Keratinocyte (primary cell): ENCODE measurements around the gene NAA40. TPM values are rescaled to one million over a fixed set of nuclear protein-coding genes. Genes with fewer than 3 reads are reported as not detected.

Experiments
- DNase-seq: peaks from one replicate; pipeline ENCODE4 v3.0.0-alpha.2; 2011; ENCODE audit warnings: low read depth, missing footprints, low spot score
- FAIRE-seq: peaks from 2 replicates; lab custom pipeline; 2011; peaks lifted over from hg19 to GRCh38; lab: Jason Lieb, UNC
- H2AFZ ChIP-seq: 2 replicates; pipeline ENCODE4 v1.6.0; 2012; ENCODE audit warnings: low read length, control low read depth, inconsistent platforms; ENCODE audit not compliant: control insufficient read depth
- H3K27ac ChIP-seq: 2 replicates; pipeline ENCODE4 v1.5.1; 2011; ENCODE audit warnings: low read length; ENCODE audit not compliant: control insufficient read depth, insufficient read depth
- H3K27me3 ChIP-seq: 3 replicates; pipeline ENCODE4 v1.6.0; 2011; ENCODE audit warnings: low read length; ENCODE audit not compliant: control insufficient read depth, insufficient read depth; ENCODE audit errors: extremely low read depth
- H3K36me3 ChIP-seq, 2 experiments: 2 replicates in 1 of 2; 3 replicates in 1 of 2; pipeline ENCODE4 v1.5.1; 2011; ENCODE audit warnings: low read length in 2 of 2, mild to moderate bottlenecking in 1 of 2; ENCODE audit not compliant: control insufficient read depth in 2 of 2, insufficient read depth in 2 of 2; ENCODE audit errors: extremely low read depth in 1 of 2
- H3K4me1 ChIP-seq: 3 replicates; pipeline ENCODE4 v1.5.1; 2011; ENCODE audit warnings: low read length; ENCODE audit not compliant: control insufficient read depth, insufficient read depth; ENCODE audit errors: extremely low read depth
- H3K4me2 ChIP-seq: 3 replicates; pipeline ENCODE4 v1.6.0; 2011; ENCODE audit warnings: low read depth, low read length; ENCODE audit not compliant: control insufficient read depth, insufficient read depth; ENCODE audit errors: extremely low read depth
- H3K4me3 ChIP-seq, 3 experiments: fragments of 200-600 bp in 1 of 3; sonication (generic) in 1 of 3; 2 replicates in 2 of 3; 3 replicates in 1 of 3; pipeline ENCODE4 v1.5.1; 2011 to 2016; ENCODE audit warnings: low read length in 3 of 3, mild to moderate bottlenecking in 3 of 3, control low read depth in 2 of 3, inconsistent platforms in 1 of 3, low read depth in 1 of 3, mixed read lengths in 1 of 3, mixed run types in 1 of 3, moderate library complexity in 1 of 3; ENCODE audit not compliant: control insufficient read depth in 2 of 3, insufficient read depth in 2 of 3; ENCODE audit errors: extremely low read depth in 1 of 3
- H3K79me2 ChIP-seq: 2 replicates; pipeline ENCODE4 v1.6.0; 2012; ENCODE audit warnings: low read length; ENCODE audit not compliant: control insufficient read depth, insufficient read depth
- H3K9ac ChIP-seq: 3 replicates; pipeline ENCODE4 v1.6.0; 2011; ENCODE audit warnings: low read length; ENCODE audit not compliant: control insufficient read depth, insufficient read depth; ENCODE audit errors: extremely low read depth
- H3K9me1 ChIP-seq: 3 replicates; pipeline ENCODE4 v1.6.0; 2011; ENCODE audit warnings: low read length; ENCODE audit not compliant: control insufficient read depth, insufficient read depth; ENCODE audit errors: extremely low read depth
- H3K9me3 ChIP-seq: 2 replicates; pipeline ENCODE4 v1.5.1; 2012; ENCODE audit warnings: low read depth, low read length; ENCODE audit not compliant: control insufficient read depth
- H4K20me1 ChIP-seq: 3 replicates; pipeline ENCODE4 v1.6.0; 2011; ENCODE audit warnings: low read length; ENCODE audit not compliant: control insufficient read depth, insufficient read depth; ENCODE audit errors: extremely low read depth
- EZH2 ChIP-seq: IDR thresholded peaks from one replicate; pipeline ENCODE4 v1.6.1; 2012; ENCODE audit warnings: inconsistent platforms, mild to moderate bottlenecking, low read length, moderate library complexity
- dilution Hi-C: fragments of 300-500 bp; cut with MboI; formaldehyde crosslinking; loops from one replicate; pipeline ENCODE4 v1.7.0; 2020; ENCODE audit warnings: low sequenced_read_pairs; ENCODE audit not compliant: extremely low pct_ligation_motif_present
- polyA minus RNA-seq, 3 experiments: library from RNA; depleted of rRNA, polyadenylated mRNA; stranded (reverse); fragments of >200 nt; gene quantifications; 1 replicate in 1 of 3; 2 replicates in 1 of 3; 3 replicates in 1 of 3; pipeline ENCODE4 v1.2.3, GENCODE V29; 2011
- polyA plus RNA-seq, 5 experiments: library from polyadenylated mRNA; depleted of rRNA in 3 of 5; stranded (reverse) in 3 of 5; stranded (forward) in 1 of 5; unstranded in 1 of 5; fragments of >200 nt; gene quantifications; 1 replicate in 1 of 5; 2 replicates in 3 of 5; 3 replicates in 1 of 5; pipeline versions ENCODE4 v1.2.1 to v1.2.3, GENCODE V29; 2011 to 2012; ENCODE audit warnings: missing spikeins in 2 of 5, low read depth in 1 of 5, low replicate concordance in 1 of 5
- TF ChIP-seq, protein P1 (sequence below), 3 experiments: IDR thresholded peaks in 1 of 3; conservative IDR thresholded peaks in 1 of 3; optimal IDR thresholded peaks in 1 of 3; 2 replicates in 2 of 3; 3 replicates in 1 of 3; pipeline versions ENCODE3 to v1.5.1; 2011; ENCODE audit warnings: low read length in 3 of 3, mild to moderate bottlenecking in 3 of 3, moderate library complexity in 2 of 3, control low read depth in 1 of 3, inconsistent platforms in 1 of 3; ENCODE audit not compliant: insufficient read depth in 2 of 3; ENCODE audit errors: extremely low read depth in 1 of 3

Gene NAA40
- polyA plus RNA-seq (8.9 to 23.2 TPM (median 13.5 TPM) in 3 replicates), polyA minus RNA-seq (6.8 to 14.7 TPM (median 10.9 TPM) in 3 replicates)
- 2.7 TPM for polyA plus RNA-seq (2011; ENCODE audit: low read depth)
- 10.0 and 10.2 TPM in 2 replicates for polyA plus RNA-seq (2011; cell fraction: cytosol; rRNA removed)
- polyA plus RNA-seq (2011; cell fraction: nucleus; rRNA removed) = 46.9 and 48.5 TPM in 2 replicates
- polyA plus RNA-seq (2012; ENCODE audit: low replicate concordance) = 4.1 and 13.0 TPM in 2 replicates
- polyA minus RNA-seq (2011; cell fraction: cytosol; rRNA and poly(A)+ RNA removed) = 3.5 TPM
- polyA minus RNA-seq (2011; cell fraction: nucleus; rRNA and poly(A)+ RNA removed) = 7.3 and 13.0 TPM in 2 replicates

DNA sequence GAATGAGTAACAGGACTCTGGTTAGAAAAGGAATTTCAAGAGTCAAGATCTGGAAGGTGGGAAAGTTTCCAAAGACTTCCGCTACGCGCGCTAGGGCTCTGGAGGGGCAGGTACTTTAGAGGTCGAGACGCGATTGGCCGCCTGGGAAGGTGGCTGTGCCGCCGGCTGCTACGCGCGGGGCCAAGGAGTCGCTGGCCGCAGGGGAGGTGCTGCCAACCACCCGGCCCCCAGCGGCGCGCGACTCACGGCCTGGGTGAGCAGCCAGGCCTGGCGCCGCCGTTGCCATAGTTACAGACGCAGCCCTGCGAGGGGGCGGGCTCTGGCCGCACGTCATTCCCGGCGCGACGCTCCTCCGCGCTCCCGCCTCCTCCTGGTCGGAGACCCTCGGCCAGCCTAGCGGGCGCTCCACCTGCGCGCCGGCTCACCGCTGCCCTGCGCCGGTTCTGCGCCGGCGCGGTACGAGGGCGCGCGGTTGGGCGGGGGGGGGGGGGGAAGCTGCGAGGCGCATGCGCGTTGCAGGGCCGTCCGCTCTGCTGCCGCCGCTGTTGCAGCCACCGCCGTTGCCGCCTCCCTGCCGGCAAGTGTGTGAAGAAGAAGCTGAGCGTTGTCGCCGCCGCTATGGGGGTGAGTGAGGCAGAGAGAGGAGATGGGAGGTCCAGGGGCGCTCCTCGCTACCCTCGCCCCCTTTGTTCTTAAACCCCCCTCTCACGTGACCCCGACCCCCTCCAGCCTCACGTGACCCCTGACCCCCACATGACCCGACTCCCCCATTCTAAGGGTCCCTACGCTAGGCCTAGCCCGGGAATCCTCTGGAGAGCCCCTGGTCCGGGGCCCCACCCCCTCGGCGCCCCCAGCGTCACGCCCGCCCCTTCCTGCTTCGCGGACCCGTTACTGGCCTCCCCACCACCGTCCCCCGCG lies at the start of gene NAA40:
NAA40 (plus strand) TSS at position 524 of the 918 bp plus-strand sequence; CDS start at position 619, 95 bp downstream.
- no peaks in the 10 kb centered on the region for H3K9me1 ChIP-seq
- TF ChIP-seq, protein P1, sequence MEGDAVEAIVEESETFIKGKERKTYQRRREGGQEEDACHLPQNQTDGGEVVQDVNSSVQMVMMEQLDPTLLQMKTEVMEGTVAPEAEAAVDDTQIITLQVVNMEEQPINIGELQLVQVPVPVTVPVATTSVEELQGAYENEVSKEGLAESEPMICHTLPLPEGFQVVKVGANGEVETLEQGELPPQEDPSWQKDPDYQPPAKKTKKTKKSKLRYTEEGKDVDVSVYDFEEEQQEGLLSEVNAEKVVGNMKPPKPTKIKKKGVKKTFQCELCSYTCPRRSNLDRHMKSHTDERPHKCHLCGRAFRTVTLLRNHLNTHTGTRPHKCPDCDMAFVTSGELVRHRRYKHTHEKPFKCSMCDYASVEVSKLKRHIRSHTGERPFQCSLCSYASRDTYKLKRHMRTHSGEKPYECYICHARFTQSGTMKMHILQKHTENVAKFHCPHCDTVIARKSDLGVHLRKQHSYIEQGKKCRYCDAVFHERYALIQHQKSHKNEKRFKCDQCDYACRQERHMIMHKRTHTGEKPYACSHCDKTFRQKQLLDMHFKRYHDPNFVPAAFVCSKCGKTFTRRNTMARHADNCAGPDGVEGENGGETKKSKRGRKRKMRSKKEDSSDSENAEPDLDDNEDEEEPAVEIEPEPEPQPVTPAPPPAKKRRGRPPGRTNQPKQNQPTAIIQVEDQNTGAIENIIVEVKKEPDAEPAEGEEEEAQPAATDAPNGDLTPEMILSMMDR (optimal IDR thresholded peaks at IDR 0.05 in 1 of 3, IDR thresholded peaks at IDR 0.05 in 1 of 3, conservative IDR thresholded peaks at IDR 0.05 in 1 of 3; ENCODE audit: extremely low read depth in 1 of 3, insufficient read depth in 2 of 3, low read length in 3 of 3) = no peak
- TF ChIP-seq EZH2 = no peak
- dilution Hi-C loops = no loop called here
- no peaks in the 10 kb centered on the region for H3K9me3 ChIP-seq
- DNase-seq = peak; percentile 82
- H3K27me3 ChIP-seq = no peaks in the 10 kb centered on the region
- peak within 1 kb of the TSS; percentile 80 to 91 (median 89) for H3K4me3 ChIP-seq
- peak within 1 kb of the TSS; percentile 100 for H3K4me2 ChIP-seq
- H2AFZ ChIP-seq = peak within 1 kb of the TSS; percentile 98
- peaks cover 36% of the 10 kb centered on the region for H3K79me2 ChIP-seq
- no peaks in the 10 kb centered on the region for H3K36me3 ChIP-seq
- peaks cover 14% of the 10 kb centered on the region for H3K4me1 ChIP-seq
- FAIRE-seq = no peak
- no peaks in the 10 kb centered on the region for H4K20me1 ChIP-seq
- H3K9ac ChIP-seq = peak within 1 kb of the TSS; percentile 78
- H3K27ac ChIP-seq = peak within 1 kb of the TSS; percentile 77

DNA sequence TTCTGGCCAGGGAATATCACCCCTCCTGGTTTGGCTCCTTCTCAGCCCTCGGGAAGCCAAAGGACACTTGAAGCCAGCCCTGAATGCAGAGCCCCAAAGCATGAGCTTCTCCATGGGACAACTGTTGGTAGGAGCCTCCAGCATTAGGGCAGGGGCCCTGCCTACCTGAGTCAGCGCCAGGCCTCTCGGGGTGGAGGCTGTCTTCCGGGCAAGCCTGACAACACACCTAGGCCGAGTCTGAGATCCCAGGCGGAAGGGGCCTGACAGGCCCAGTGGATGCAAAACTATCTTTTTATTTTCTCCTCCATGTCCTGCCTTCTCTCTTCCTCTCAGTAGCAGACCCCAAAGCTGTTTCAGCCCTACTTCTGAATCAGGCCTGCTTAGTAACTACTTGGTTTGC lies 49.5 kb upstream of the NAA40 start:
- peak overlapping the region; percentile 99 for H3K4me2 ChIP-seq
- no peaks in the 10 kb centered on the region for H3K9me3 ChIP-seq
- TF ChIP-seq, protein P1 (optimal IDR thresholded peaks at IDR 0.05 in 1 of 3, IDR thresholded peaks at IDR 0.05 in 1 of 3, conservative IDR thresholded peaks at IDR 0.05 in 1 of 3; ENCODE audit: extremely low read depth in 1 of 3, insufficient read depth in 2 of 3, low read length in 3 of 3) = no peak
- TF ChIP-seq EZH2 = no peak
- FAIRE-seq (peak; percentile 48), DNase-seq (no peak)
- peak overlapping the region; percentile 41 to 85 (median 79) for H3K4me3 ChIP-seq
- H2AFZ ChIP-seq = no peak overlapping the region
- peak overlapping the region; percentile 82 for H3K9ac ChIP-seq
- H3K27ac ChIP-seq = peak overlapping the region; percentile 89
- H3K27me3 ChIP-seq = no peaks in the 10 kb centered on the region
- H3K79me2 ChIP-seq = peaks cover 72% of the 10 kb centered on the region
- H3K4me1 ChIP-seq = peaks cover 32% of the 10 kb centered on the region
- dilution Hi-C loops = no loop called here
- H3K36me3 ChIP-seq = peaks cover 6 to 9% of the 10 kb centered on the region in 2 experiments
- H3K9me1 ChIP-seq = no peaks in the 10 kb centered on the region
- H4K20me1 ChIP-seq = peaks cover 5% of the 10 kb centered on the region
